Measurements from ENCODE around the gene NAALADL1.
A peak's percentile ranks its signal among the peaks of the same experiment; 100 is the strongest.

Gene NAALADL1

GRCh38 chr11:65055538-65055937 is 2.8 kb downstream of the NAALADL1 start:
- no peak overlapping the region for H3K27ac ChIP-seq
- no peaks in the 10 kb centered on the region for H3K27me3 ChIP-seq (replicated peaks)
- no peak for TF ChIP-seq CTCF (IDR thresholded peaks at IDR 0.05; ENCODE audit: low read depth, low read length, missing control alignments)
- no peak for DNase-seq
- in situ Hi-C loops (cut with HindIII; ENCODE audit: low pct_ligation_motif_present, low sequenced_read_pairs): no loop called here
- no peaks in the 10 kb centered on the region for H3K36me3 ChIP-seq (replicated peaks)
- no peak overlapping the region for H3K4me3 ChIP-seq (ENCODE audit: low read depth, low read length)

GRCh38 chr11:65053827-65054508 is 4.4 kb downstream of the NAALADL1 start:
- no peak for DNase-seq
- no peaks in the 10 kb centered on the region for H3K36me3 ChIP-seq (replicated peaks)
- in situ Hi-C loops (cut with HindIII; ENCODE audit: low pct_ligation_motif_present, low sequenced_read_pairs): no loop called here
- H3K27me3 ChIP-seq (replicated peaks): no peaks in the 10 kb centered on the region
- TF ChIP-seq CTCF (IDR thresholded peaks at IDR 0.05; ENCODE audit: low read depth, low read length, missing control alignments): no peak
- no peak overlapping the region for H3K4me3 ChIP-seq (ENCODE audit: low read depth, low read length)
- no peak overlapping the region for H3K27ac ChIP-seq

- in situ Hi-C loops (cut with HindIII; ENCODE audit: low pct_ligation_motif_present, low sequenced_read_pairs): no loop called here
- Histone ChIP-seq H3K27me3 (replicated peaks) (no peaks in the 10 kb centered on the region), H3K4me3 (ENCODE audit: low read depth, low read length) (no peak overlapping the region), H3K36me3 (replicated peaks) (no peaks in the 10 kb centered on the region), H3K27ac (no peak overlapping the region)
- no peak for DNase-seq
- TF ChIP-seq CTCF (IDR thresholded peaks at IDR 0.05; ENCODE audit: low read depth, low read length, missing control alignments): no peak
These were observed 6.9 kb downstream of the NAALADL1 start for GRCh38 chr11:65051398-65051858.

- no peak for TF ChIP-seq CTCF (IDR thresholded peaks at IDR 0.05; ENCODE audit: low read depth, low read length, missing control alignments)
- H3K4me3 ChIP-seq (ENCODE audit: low read depth, low read length): peak overlapping the region; percentile 55
- peaks cover 3% of the 10 kb centered on the region for H3K36me3 ChIP-seq (replicated peaks)
- in situ Hi-C loops (cut with HindIII; ENCODE audit: low pct_ligation_motif_present, low sequenced_read_pairs): no loop called here
- DNase-seq: no peak
- H3K27me3 ChIP-seq (replicated peaks): no peaks in the 10 kb centered on the region
- no peak overlapping the region for H3K27ac ChIP-seq
These were observed 10.6 kb downstream of the NAALADL1 start for GRCh38 chr11:65047581-65048422.

- H3K27ac ChIP-seq: no peak overlapping the region
- H3K4me3 ChIP-seq (ENCODE audit: low read depth, low read length): no peak overlapping the region
- H3K27me3 ChIP-seq (replicated peaks): no peaks in the 10 kb centered on the region
- TF ChIP-seq CTCF (IDR thresholded peaks at IDR 0.05; ENCODE audit: low read depth, low read length, missing control alignments): no peak
- no peak for DNase-seq
- in situ Hi-C loops (cut with HindIII; ENCODE audit: low pct_ligation_motif_present, low sequenced_read_pairs): no loop called here
- peaks cover 3% of the 10 kb centered on the region for H3K36me3 ChIP-seq (replicated peaks)
These were observed 12.6 kb downstream of the NAALADL1 start for GRCh38 chr11:65045728-65046127.

Data from brain microvascular endothelial cell (primary cell).